Measurements from ENCODE around the gene NDUFA8. TPM values are rescaled to one million over a fixed set of nuclear protein-coding genes. Genes with fewer than 3 reads are reported as not detected.

NDUFA8 gene
- total RNA-seq, 1 experiment from 2014 or later, result 105 TPM

- Histone ChIP-seq H3K27me3 (replicated peaks; ENCODE audit: insufficient read depth, low read depth, low read length, poor library complexity) (peaks cover 23% of the 10 kb centered on the region), H3K36me3 (ENCODE audit: insufficient read depth, low read length, poor library complexity, severe bottlenecking) (no peaks in the 10 kb centered on the region), H3K4me3 (ENCODE audit: low read depth, low read length, poor library complexity, severe bottlenecking) (no peak overlapping the region), H3K27ac (ENCODE audit: low read depth, low read length, poor library complexity, severe bottlenecking) (no peak overlapping the region), H3K4me1 (ENCODE audit: insufficient read depth, low read length, poor library complexity, severe bottlenecking) (no peaks in the 10 kb centered on the region), H3K9me3 (ENCODE audit: low read depth, low read length, poor library complexity, severe bottlenecking) (no peaks in the 10 kb centered on the region)
- no TSS peak for BruUV-seq (replicated peaks)
- POLR2A ChIA-PET (ENCODE audit: low non-redundant PET), result no interaction called here
- CTCF ChIA-PET, result no interaction called here
- intact Hi-C loops (cut with micrococcal nuclease; ENCODE audit: unreplicated experiment), result no loop called here
- no peak for TF ChIP-seq EZH2 (IDR thresholded peaks at IDR 0.05; ENCODE audit: borderline replicate concordance, low read depth, low read length, poor library complexity, severe bottlenecking)
- TF ChIP-seq CTCF (conservative IDR thresholded peaks at IDR 0.05; ENCODE audit: low read depth, low read length), result no peak
- no peak for DNase-seq (ENCODE audit: low spot score)
Measured at GRCh38 chr9:122179054-122179689, 19.6 kb upstream of the NDUFA8 start.

- intact Hi-C loops (cut with micrococcal nuclease; ENCODE audit: unreplicated experiment), result no loop called here
- ChIA-PET CTCF (no interaction called here), POLR2A (ENCODE audit: low non-redundant PET) (no interaction called here)
- Histone ChIP-seq H3K36me3 (ENCODE audit: insufficient read depth, low read length, poor library complexity, severe bottlenecking) (no peaks in the 10 kb centered on the region), H3K4me1 (ENCODE audit: insufficient read depth, low read length, poor library complexity, severe bottlenecking) (no peaks in the 10 kb centered on the region), H3K4me3 (ENCODE audit: low read depth, low read length, poor library complexity, severe bottlenecking) (no peak overlapping the region), H3K27ac (ENCODE audit: low read depth, low read length, poor library complexity, severe bottlenecking) (no peak overlapping the region), H3K27me3 (replicated peaks; ENCODE audit: insufficient read depth, low read depth, low read length, poor library complexity) (peaks cover 23% of the 10 kb centered on the region), H3K9me3 (ENCODE audit: low read depth, low read length, poor library complexity, severe bottlenecking) (no peaks in the 10 kb centered on the region)
- BruUV-seq (replicated peaks), result no TSS peak
- TF ChIP-seq CTCF (conservative IDR thresholded peaks at IDR 0.05; ENCODE audit: low read depth, low read length), result no peak
- TF ChIP-seq EZH2 (IDR thresholded peaks at IDR 0.05; ENCODE audit: borderline replicate concordance, low read depth, low read length, poor library complexity, severe bottlenecking), result no peak
- DNase-seq (ENCODE audit: low spot score), result no peak
Measured at GRCh38 chr9:122176916-122177315, 17.3 kb upstream of the NDUFA8 start.

GRCh38 chr9:122173670-122174069 lies 14.1 kb upstream of the NDUFA8 start:
- POLR2A ChIA-PET (ENCODE audit: low non-redundant PET), result no interaction called here

More at GRCh38 chr9:122173670-122174069, 14.1 kb upstream of the NDUFA8 start:
- H3K36me3 ChIP-seq (ENCODE audit: insufficient read depth, low read length, poor library complexity, severe bottlenecking), result no peaks in the 10 kb centered on the region
- TF ChIP-seq CTCF (conservative IDR thresholded peaks at IDR 0.05; ENCODE audit: low read depth, low read length) (no peak), EZH2 (IDR thresholded peaks at IDR 0.05; ENCODE audit: borderline replicate concordance, low read depth, low read length, poor library complexity, severe bottlenecking) (no peak)
- DNase-seq (ENCODE audit: low spot score), result no peak
- intact Hi-C loops (cut with micrococcal nuclease; ENCODE audit: unreplicated experiment), result no loop called here
- BruUV-seq (replicated peaks), result no TSS peak
- CTCF ChIA-PET, result no interaction called here
- H3K4me3 ChIP-seq (ENCODE audit: low read depth, low read length, poor library complexity, severe bottlenecking), result no peak overlapping the region
- no peaks in the 10 kb centered on the region for H3K4me1 ChIP-seq (ENCODE audit: insufficient read depth, low read length, poor library complexity, severe bottlenecking)
- peaks cover 48% of the 10 kb centered on the region for H3K27me3 ChIP-seq (replicated peaks; ENCODE audit: insufficient read depth, low read depth, low read length, poor library complexity)
- no peaks in the 10 kb centered on the region for H3K9me3 ChIP-seq (ENCODE audit: low read depth, low read length, poor library complexity, severe bottlenecking)
- no peak overlapping the region for H3K27ac ChIP-seq (ENCODE audit: low read depth, low read length, poor library complexity, severe bottlenecking)
